HG02938 (cell line): ENCODE results near the gene DCC.

ENCODE experiments used
- ATAC-seq: cut with Tn5 transposase; IDR thresholded peaks from one replicate; pipeline ENCODE4 v1.9.1; 2021; ENCODE audit warnings: mild to moderate bottlenecking, moderate library complexity; ENCODE audit not compliant: unreplicated experiment

Gene DCC

GRCh38 chr18:52588931-52589330, 248.9 kb downstream of the DCC start:
- no peak for ATAC-seq

- no peak for ATAC-seq
Measured at GRCh38 chr18:52596748-52597435, 256.9 kb downstream of the DCC start.

GRCh38 chr18:52598921-52599320, 258.9 kb downstream of the DCC start:
- ATAC-seq = no peak

- ATAC-seq = no peak
Measured at GRCh38 chr18:52602820-52603219, 262.8 kb downstream of the DCC start.

GRCh38 chr18:52605345-52605744, 265.3 kb downstream of the DCC start:
- no peak for ATAC-seq

GRCh38 chr18:52607985-52608384, 268.0 kb downstream of the DCC start:
- no peak for ATAC-seq

GRCh38 chr18:52610451-52611115, 270.6 kb downstream of the DCC start:
- no peak for ATAC-seq

GRCh38 chr18:52612406-52612805, 272.4 kb downstream of the DCC start:
- ATAC-seq = no peak

GRCh38 chr18:52615321-52615720, 275.3 kb downstream of the DCC start:
- no peak for ATAC-seq

GRCh38 chr18:52615943-52616342, 275.9 kb downstream of the DCC start:
- peak; percentile 62 for ATAC-seq

GRCh38 chr18:52617931-52618330, 277.9 kb downstream of the DCC start:
- ATAC-seq = no peak

- no peak for ATAC-seq
Measured at GRCh38 chr18:52620926-52621439, 281.0 kb downstream of the DCC start.

- ATAC-seq = no peak
Measured at GRCh38 chr18:52624702-52625101, 284.7 kb downstream of the DCC start.

GRCh38 chr18:52636536-52636935, 296.5 kb downstream of the DCC start:
- no peak for ATAC-seq

- no peak for ATAC-seq
Measured at GRCh38 chr18:52648201-52648600, 308.2 kb downstream of the DCC start.

- ATAC-seq = no peak
Measured at GRCh38 chr18:52652391-52652790, 312.4 kb downstream of the DCC start.

GRCh38 chr18:52657043-52657805, 317.2 kb downstream of the DCC start:
- no peak for ATAC-seq

- no peak for ATAC-seq
Measured at GRCh38 chr18:52667463-52668065, 327.6 kb downstream of the DCC start.

- no peak for ATAC-seq
Measured at GRCh38 chr18:52670896-52671295, 330.9 kb downstream of the DCC start.

- ATAC-seq = no peak
Measured at GRCh38 chr18:52678034-52678433, 338.0 kb downstream of the DCC start.

GRCh38 chr18:52678551-52678950, 338.6 kb downstream of the DCC start:
- no peak for ATAC-seq
